G401 (cell line): Measurements from ENCODE around the gene ACYP1. TPM values are rescaled to one million over a fixed set of nuclear protein-coding genes. Genes with fewer than 3 reads are reported as not detected.

ENCODE experiments used
- DNase-seq: peaks from one replicate; pipeline ENCODE4 v3.0.0-alpha.2; 2015; ENCODE audit warnings: low spot score
- in situ Hi-C: cut with HindIII; loops from 2 replicates; pipeline ENCODE4 v1.10.0; 2016; ENCODE audit warnings: low sequenced_read_pairs, mixed read lengths
- total RNA-seq: library from RNA; depleted of rRNA; stranded (reverse); fragments of >200 nt; shearing (Covaris generic); gene quantifications from 2 replicates; pipeline ENCODE4 v1.2.3, GENCODE V29; 2014; rRNA removed

ACYP1 gene
- 11.9 and 18.7 TPM in 2 replicates for total RNA-seq

DNA sequence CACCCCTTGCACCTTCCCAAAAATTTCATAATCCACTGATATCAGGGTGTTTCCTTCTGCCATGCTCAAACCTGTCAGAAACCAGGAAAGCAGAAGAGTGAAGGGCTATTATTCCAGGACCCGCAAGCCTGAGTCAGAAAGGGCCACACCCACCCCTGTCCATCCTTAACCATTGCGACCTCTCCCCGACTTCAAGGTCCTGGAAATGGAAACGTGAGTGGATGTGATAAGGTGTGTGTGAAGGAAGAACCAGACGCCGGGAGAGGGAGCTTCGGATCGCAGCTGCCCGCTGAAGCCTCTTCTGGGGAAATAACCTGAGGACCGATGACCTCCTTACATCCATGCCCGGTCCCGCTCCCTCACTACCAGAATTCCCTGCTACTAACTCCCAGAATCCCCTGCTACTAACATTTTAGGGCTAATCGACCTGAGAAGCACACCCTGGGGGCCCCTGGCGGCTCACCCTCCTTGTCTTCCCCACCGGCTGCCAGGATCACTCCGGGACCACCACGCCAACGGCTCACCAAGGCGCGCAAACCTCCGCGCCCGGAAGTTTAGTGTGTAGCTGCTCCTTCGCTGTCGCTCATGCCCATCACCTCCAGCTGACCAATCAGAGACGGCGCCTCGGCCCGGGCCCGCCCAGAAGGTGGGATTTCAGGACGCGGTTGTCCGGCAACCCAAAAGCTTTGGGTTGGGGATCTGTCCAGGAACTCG, at the start of gene ACYP1:
Gene ACYP1 (minus strand): TSS at position 534 of the 714 bp plus-strand sequence. CDS start 471 bp downstream, at position 63.
- in situ Hi-C loops, result no loop called here
- peak; percentile 94 for DNase-seq

DNA sequence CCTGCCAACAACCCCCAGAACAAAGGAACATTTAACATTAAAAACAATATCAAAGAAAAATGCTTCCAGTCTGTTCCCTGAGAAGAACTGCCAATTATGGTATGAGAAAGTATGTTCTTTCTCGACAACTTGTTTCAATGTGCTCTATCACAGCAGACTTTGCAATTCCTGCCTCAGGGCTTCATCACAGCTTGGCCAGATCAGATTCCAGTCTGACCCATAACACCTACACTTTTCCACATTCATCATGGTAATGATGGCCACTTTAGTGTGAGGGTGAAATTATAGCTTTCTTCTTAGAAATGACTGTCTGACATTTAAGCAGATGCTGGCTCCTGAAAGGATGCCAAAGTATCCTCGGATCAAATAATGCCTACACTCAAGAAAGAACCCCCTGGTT, 46.1 kb upstream of the ACYP1 start:
- in situ Hi-C loops, result no loop called here
- no peak for DNase-seq

GRCh38 chr14:75107186-75107585, 43.4 kb upstream of the ACYP1 start:
- no peak for DNase-seq
- in situ Hi-C loops, result no loop called here

DNA sequence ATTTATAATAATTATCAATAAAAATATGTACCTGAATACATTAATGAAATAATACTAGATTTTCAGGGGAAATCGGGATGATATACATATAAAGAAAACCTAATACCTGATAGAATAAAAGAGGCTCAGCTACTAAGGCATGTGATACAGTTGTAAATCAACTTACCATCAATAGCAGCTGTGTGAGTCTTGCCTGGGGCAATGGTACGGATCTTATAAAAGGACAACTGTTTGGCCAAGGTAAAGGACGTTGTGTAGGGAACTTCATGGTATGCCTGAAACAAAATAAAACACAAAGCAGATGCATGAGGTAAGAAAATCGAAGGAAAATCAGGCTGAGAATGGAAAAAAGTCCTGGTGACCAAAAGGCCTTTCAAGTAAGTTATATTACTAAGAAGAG, 37.7 kb upstream of the ACYP1 start:
- in situ Hi-C loops, result no loop called here

DNA sequence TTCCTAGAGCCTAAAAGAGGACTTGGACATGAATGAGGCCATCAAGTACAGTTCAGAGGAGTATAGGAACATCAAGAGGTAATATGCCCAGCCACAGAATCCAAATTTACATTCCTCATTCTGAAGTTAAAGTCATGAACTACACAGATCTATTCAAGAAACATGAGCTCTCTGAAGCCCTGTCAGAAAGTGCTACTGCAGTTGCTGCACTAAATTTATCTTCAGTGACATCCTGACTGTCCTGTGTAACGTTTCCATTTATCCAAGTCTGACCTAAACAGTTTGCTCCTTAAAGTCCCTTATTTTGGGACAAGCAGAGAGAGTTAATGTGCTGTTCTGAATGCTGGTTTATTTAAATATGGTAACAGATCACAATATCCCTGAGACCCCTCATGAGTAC, 34.9 kb upstream of the ACYP1 start:
- in situ Hi-C loops, result no loop called here
- DNase-seq, result no peak

More for the DNA sequence above, 37.7 kb upstream of the ACYP1 start:
- DNase-seq, result no peak

DNA sequence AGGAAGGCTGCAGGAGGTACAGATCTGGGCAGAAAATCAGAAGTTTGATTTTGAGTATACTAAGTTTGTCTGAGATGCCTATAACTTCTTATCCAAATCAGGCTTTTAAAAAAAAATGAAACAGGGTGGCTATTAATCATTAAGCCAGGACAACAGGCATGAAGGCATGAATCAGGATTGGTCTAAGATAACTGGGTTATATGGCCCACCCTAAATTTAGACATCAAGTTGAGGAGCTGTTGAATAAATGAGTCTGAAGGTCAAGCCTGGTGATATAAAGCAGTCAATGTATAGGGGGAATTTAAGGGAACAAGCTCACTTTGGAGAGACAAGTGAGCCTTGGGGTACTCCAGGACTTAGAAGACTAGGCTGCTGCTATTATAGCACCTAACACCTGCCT, 34.4 kb upstream of the ACYP1 start:
- DNase-seq, result no peak

GRCh38 chr14:75096959-75097358, 33.1 kb upstream of the ACYP1 start:
- DNase-seq, result peak; percentile 11
- in situ Hi-C loops, result no loop called here

More for the DNA sequence above, 34.4 kb upstream of the ACYP1 start:
- in situ Hi-C loops, result no loop called here

GRCh38 chr14:75095690-75096089, 31.9 kb upstream of the ACYP1 start:
- in situ Hi-C loops, result no loop called here
- DNase-seq, result no peak

DNA sequence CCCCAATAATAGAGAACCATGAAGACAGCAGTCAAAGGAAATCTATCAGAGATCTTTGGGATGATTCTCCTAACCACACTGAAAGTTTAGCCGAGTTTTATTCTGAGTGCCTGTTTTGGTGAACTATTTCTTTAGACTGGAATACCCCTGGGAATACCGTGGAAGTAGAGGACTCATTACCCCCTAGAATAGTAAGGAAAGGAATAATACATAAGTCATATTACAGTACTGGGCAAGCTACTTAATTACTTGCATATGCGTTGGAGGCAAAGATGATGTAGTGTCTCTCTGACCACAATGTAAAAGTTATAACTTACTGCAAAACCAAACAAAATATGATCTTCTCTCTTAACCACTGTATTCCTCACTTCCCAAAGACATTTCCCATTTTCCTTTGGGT, 31.1 kb upstream of the ACYP1 start:
- no peak for DNase-seq
- in situ Hi-C loops, result no loop called here

DNA sequence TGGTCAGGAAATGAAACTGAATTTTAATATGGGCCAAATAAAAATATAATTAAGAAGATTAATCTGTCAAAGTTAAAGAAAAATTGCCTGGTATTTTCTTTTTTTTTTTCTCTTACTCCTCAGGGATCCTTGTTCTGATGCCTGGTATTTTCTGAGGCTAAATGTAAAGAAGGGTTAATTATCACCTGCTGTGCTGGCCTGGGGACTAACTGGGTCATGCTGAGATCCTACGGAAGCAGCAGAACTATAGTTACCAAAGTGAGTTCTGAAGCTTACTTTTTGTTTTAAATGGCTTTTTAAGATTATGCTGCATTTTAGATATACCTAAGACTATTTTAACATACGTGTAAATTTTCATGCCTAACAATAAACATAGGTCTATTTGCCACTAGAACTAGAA, 28.9 kb upstream of the ACYP1 start:
- no peak for DNase-seq
- in situ Hi-C loops, result no loop called here

DNA sequence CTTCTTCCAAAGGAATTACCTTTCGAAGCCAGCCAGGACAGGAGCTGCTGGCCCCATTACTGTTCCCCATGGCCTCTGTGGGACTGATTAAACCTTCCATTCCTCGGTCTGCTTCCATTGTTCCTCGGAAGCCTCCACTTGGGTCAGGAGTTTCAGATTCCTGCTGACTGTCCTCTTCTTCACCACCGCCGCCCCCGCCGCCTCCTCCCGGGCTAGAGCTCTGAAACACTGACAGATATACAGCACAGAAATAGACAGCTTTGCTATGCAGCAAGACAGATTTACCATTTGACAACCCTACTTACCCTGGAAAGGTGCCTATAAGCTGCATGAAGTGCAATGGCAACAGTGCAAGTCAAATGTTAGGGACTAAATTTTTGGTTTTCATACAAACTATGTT, 27.4 kb upstream of the ACYP1 start:
- DNase-seq, result no peak
- in situ Hi-C loops, result no loop called here

- in situ Hi-C loops, result no loop called here
- DNase-seq, result no peak
These were observed 26.5 kb upstream of the ACYP1 start for GRCh38 chr14:75090353-75090752.

DNA sequence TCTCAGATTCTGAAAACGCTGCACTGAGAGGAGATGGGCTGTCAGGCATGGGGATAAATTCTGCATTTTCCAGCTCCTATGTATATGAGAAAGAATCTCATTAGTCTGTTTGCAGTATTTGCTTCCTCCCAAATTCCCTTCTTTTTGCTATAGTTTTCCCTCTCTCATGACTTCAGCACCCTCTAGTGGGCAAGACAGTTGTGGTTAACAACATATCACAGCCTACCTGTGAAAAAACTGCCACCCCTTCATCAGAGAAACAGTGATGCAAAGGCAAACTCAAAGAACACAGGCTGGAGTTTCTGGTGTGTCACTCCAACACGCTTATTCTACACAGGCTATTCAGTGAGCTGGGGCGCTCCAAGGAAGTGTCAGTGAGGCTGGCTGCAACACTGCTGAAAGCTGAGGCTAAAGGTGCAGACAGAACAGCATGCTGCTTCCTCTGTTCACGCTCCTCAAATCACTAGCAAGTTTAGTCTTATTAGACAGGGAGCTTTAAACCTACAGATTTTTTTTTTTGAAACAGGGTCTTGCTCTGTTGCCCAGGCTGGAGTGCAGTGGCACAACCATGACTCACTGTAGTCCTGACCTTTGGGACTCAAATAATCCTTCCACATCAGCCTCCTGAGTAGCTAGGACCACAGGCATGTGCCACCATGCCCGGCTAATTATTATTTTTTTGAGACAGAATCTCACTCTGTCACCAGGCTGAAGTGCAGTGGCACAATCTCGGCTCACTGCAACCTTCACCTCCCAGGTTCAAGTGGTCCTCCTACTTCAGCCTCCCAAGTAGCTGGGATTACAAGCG, 24.9 kb upstream of the ACYP1 start:
- peak; percentile 69 for DNase-seq
- in situ Hi-C loops, result no loop called here

- DNase-seq, result no peak
- in situ Hi-C loops, result no loop called here
These were observed 24.3 kb upstream of the ACYP1 start for GRCh38 chr14:75088153-75088552.

GRCh38 chr14:75084513-75084912, 20.7 kb upstream of the ACYP1 start:
- in situ Hi-C loops, result no loop called here
- DNase-seq, result peak; percentile 25

GRCh38 chr14:75083271-75083670, 19.4 kb upstream of the ACYP1 start:
- DNase-seq, result no peak
- in situ Hi-C loops, result no loop called here

DNA sequence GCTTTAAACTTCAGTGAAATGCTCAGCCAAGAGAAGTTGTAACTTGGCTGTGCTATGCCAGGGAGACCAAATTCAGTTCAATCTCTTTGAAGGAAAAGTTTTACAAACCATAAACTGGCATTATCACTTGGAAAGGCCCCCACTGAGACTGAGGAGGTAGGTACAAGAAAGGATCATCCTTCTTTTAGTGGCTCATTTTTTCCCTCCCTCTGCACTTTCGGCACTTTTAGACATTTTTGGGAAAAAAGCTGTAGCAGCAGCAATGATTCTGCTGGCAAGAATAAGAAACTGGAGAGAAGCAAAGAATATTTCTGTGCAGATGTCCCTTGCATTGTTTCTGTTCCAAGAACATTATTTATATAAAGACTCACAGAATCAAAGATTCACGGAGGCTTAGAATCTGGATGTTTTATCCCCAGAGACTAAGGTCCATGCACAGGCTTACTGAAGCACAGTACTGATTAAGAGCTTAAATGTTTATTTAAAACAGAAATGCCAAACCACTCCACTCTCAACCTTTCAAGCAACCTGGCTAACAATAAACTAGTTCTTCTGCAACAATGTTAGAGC, 17.9 kb upstream of the ACYP1 start:
- in situ Hi-C loops, result no loop called here

GRCh38 chr14:75079521-75079920, 15.7 kb upstream of the ACYP1 start:
- in situ Hi-C loops, result no loop called here
- no peak for DNase-seq

More for the DNA sequence above, 17.9 kb upstream of the ACYP1 start:
- DNase-seq, result no peak

GRCh38 chr14:75077794-75078193, 14.0 kb upstream of the ACYP1 start:
- in situ Hi-C loops, result no loop called here
- no peak for DNase-seq

DNA sequence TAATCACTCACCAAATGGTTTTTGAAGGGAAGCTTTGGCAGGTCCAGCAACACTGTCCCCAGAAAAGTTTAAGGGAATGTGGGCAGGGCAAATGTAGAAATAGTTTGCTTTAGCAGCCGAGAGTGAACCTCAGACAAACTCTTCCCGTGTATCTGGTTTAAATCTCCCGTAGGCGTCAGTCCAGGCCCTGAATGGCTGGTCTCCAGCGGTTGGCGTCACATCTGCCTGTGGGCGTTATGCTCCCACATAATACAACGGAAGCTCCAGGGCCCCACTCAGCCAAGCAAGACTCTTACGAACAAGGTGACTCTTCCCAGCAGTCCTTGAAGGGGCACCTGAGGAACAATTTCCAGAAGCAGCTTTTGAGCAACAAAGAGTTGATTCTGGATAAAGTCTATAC, 6.6 kb upstream of the ACYP1 start:
- DNase-seq, result no peak
- in situ Hi-C loops, result no loop called here
